ENCODE data around the gene AIPL1.
"Not testable (repeated sequence)": the region's sequence is repeated elsewhere in the genome, so short reads cannot be mapped to it uniquely, and the experiment has no call there.

AIPL1 gene

GRCh38 chr17:6435051-6435450, at the start of gene AIPL1:
TSS of gene AIPL1 (minus strand) at chr17:6435121. CDS start at chr17:6435104, 17 bp downstream.
- no peak for DNase-seq

GRCh38 chr17:6483507-6483906, 48.6 kb upstream of the AIPL1 start:
- DNase-seq: no peak

GRCh38 chr17:6482796-6483195, 47.9 kb upstream of the AIPL1 start:
- DNase-seq: not testable (repeated sequence)

- DNase-seq: no peak
These were observed 47.2 kb upstream of the AIPL1 start for GRCh38 chr17:6482105-6482455.

- no peak for DNase-seq
These were observed 45.4 kb upstream of the AIPL1 start for GRCh38 chr17:6480303-6480675.

GRCh38 chr17:6479622-6480302, 44.8 kb upstream of the AIPL1 start:
- DNase-seq: no peak

GRCh38 chr17:6478486-6478885, 43.6 kb upstream of the AIPL1 start:
- no peak for DNase-seq

GRCh38 chr17:6477831-6478383, 43.0 kb upstream of the AIPL1 start:
- DNase-seq: no peak

- DNase-seq: no peak
These were observed 41.9 kb upstream of the AIPL1 start for GRCh38 chr17:6476810-6477179.

- no peak for DNase-seq
These were observed 41.3 kb upstream of the AIPL1 start for GRCh38 chr17:6476076-6476809.

GRCh38 chr17:6475411-6475810, 40.5 kb upstream of the AIPL1 start:
- DNase-seq: no peak

GRCh38 chr17:6474906-6475305, 40.0 kb upstream of the AIPL1 start:
- no peak for DNase-seq

GRCh38 chr17:6474376-6474775, 39.5 kb upstream of the AIPL1 start:
- no peak for DNase-seq

- peak; percentile 57 to 68 for DNase-seq
These were observed 38.3 kb upstream of the AIPL1 start for GRCh38 chr17:6473128-6473767.

GRCh38 chr17:6472517-6472916, 37.6 kb upstream of the AIPL1 start:
- DNase-seq: no peak

- DNase-seq: no peak
These were observed 36.9 kb upstream of the AIPL1 start for GRCh38 chr17:6471531-6472465.

- DNase-seq: no peak
These were observed 36.0 kb upstream of the AIPL1 start for GRCh38 chr17:6470751-6471521.

- no peak for DNase-seq
These were observed 35.3 kb upstream of the AIPL1 start for GRCh38 chr17:6470146-6470718.

GRCh38 chr17:6468051-6468790, 33.3 kb upstream of the AIPL1 start:
- DNase-seq: no peak

GRCh38 chr17:6467567-6467966, 32.6 kb upstream of the AIPL1 start:
- no peak for DNase-seq
